GM08714 (cell line): ENCODE measurements around the gene LDHAL6B.

Experiments used
- H3K4me3 ChIP-seq: fragments of 200-500 bp; sonication (Bioruptor generic); 2 replicates; pipeline ENCODE4 v1.5.1; 2014; ENCODE audit warnings: mild to moderate bottlenecking, low read length, inconsistent platforms
- ZNF274 ChIP-seq: IDR thresholded peaks from 2 replicates; pipeline ENCODE4 v1.6.1; 2012; ENCODE audit warnings: mild to moderate bottlenecking, low read depth, low read length

Gene LDHAL6B

GRCh38 chr15:59221511-59222505, 15.2 kb downstream of the LDHAL6B start:
- H3K4me3 ChIP-seq, result no peak overlapping the region
- no peak for TF ChIP-seq ZNF274

GRCh38 chr15:59222906-59223550, 16.4 kb downstream of the LDHAL6B start:
- no peak for TF ChIP-seq ZNF274
- no peak overlapping the region for H3K4me3 ChIP-seq

DNA sequence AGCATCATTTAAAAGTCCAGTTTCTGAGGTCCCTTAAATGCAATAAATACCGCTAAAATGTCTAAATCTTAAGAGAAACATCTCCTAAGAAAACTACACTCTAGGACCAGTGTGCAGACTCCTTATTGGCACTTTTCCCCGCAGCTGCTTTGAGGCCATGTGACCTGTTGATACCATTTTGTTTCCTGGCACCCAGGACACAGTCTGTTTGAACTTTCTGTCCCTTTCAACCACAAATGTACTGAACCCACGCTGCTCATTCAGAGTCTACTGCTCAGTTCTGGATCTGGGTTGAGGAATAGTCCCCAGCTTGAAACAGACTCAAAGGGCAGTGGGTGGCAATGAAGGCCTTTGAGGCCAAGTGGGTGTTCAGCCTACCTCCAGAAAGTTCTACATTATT, 17.1 kb downstream of the LDHAL6B start:
- no peak overlapping the region for H3K4me3 ChIP-seq
- TF ChIP-seq ZNF274, result no peak

- TF ChIP-seq ZNF274, result no peak
- no peak overlapping the region for H3K4me3 ChIP-seq
Measured at GRCh38 chr15:59224474-59224873, 17.8 kb downstream of the LDHAL6B start.

DNA sequence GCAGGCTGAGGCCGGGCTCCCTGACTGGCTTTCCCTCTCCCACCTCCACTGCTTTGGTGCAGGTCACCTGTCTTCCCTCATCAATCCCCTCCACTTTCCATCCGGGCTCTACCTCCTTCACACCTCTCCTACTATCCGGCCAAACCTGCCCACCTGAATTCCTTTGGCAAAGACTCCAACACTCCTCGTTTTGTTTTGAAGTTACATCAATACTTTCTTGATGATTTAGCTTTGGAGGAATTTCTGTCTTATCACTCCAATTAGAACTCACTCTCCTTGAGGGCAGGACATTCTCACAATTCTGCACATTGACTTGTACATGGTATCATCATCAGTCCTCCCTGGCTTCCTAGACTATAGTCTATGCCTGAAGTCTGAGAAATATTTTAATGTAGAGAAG, 20.4 kb downstream of the LDHAL6B start:
- H3K4me3 ChIP-seq, result no peak overlapping the region
- TF ChIP-seq ZNF274, result no peak

DNA sequence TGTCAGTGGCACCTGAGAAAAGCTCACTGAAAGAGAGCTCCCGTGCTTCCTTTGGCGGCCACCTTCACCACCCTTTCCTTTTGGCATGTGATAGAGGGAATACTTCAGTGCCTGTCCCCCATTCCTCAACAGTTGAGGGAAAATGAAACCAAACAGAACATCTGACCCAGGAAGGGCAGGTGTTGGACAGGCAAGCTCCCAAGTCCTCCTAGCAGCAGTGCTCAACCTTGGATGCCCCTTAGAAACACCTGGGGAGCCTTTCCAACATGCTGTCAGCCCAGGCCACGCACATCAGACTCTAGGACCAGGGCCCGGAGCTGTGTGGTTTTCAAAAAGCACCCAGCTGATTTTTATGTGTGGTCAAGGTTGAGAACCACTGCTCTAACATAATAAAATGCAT, 22.4 kb downstream of the LDHAL6B start:
- H3K4me3 ChIP-seq, result no peak overlapping the region
- no peak for TF ChIP-seq ZNF274

- no peak overlapping the region for H3K4me3 ChIP-seq
Measured at GRCh38 chr15:59229453-59229852, 22.8 kb downstream of the LDHAL6B start.

GRCh38 chr15:59230531-59231055, 23.9 kb downstream of the LDHAL6B start:
- no peak for TF ChIP-seq ZNF274

More at GRCh38 chr15:59229453-59229852, 22.8 kb downstream of the LDHAL6B start:
- TF ChIP-seq ZNF274, result no peak

DNA sequence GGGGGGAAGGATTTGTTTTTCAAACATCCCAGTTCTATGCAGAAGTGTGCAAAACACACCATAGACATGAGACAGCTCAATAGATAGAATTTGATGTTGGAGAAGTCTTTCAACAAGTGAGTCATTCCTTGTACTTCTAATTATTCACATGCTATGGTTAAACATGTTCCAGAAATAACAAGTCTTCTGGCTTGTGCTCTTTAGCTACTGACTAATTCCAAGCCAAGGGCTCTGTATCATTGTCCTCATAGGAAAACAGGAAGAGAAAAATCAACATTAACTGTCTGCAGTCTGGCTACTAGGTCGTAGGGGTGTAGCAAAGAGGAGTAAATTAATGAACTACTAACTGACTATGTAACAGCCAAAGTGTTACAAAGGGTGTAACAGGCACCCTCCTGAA, 25.8 kb downstream of the LDHAL6B start:
- no peak for TF ChIP-seq ZNF274
- no peak overlapping the region for H3K4me3 ChIP-seq

More at GRCh38 chr15:59230531-59231055, 23.9 kb downstream of the LDHAL6B start:
- no peak overlapping the region for H3K4me3 ChIP-seq

DNA sequence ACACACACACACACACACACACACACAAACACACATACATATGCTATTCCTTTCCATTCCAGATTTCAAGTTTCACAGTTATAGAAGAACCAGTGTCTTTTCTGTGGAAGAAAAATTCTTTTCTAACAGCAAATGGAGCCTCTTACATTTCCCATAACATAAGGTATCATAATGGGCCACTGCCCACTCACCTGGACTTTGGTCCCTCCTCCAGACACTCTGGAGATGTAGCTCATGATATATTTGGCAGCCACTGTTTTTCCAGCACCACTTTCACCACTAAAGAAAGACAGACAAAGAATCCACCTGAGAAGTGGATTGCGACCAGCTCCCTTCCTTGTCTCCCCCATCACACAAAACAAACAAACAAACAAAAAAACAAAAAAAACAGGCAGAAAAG, 29.8 kb downstream of the LDHAL6B start:
- no peak for TF ChIP-seq ZNF274
- H3K4me3 ChIP-seq, result no peak overlapping the region

DNA sequence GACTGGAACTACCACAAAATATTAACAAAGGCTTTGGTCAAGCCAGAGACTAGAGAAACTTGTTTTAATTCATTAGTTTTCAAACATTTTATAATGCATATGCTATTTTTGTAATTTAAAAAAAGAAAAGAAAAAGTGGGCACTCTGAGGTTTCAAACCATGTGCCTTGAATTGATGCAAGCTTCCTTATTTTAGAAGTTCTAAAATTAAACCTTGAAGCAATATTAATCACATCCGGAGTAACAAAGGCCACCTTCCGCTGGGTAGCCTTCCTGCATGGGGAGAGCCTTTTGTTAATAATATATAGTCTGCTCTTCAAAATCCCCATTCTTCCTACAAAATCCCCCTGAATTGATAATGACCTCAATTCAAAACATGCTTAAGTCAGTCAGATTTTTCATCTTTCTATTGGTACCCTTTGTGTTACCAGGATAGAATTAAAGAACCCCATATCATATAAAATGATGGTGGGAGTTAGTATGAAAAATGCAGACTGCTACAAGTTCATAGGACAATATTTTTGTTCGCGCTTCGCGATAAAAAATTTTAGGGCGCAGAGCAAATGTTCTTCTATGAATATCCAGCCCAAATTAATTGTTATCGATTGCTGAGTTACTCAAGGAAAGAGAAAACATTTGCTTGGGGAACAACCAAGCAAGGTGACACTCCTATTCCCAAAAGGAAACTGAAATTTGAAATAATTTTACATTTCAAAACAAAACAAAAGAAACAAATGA, 30.6 kb downstream of the LDHAL6B start:
- no peak for TF ChIP-seq ZNF274

DNA sequence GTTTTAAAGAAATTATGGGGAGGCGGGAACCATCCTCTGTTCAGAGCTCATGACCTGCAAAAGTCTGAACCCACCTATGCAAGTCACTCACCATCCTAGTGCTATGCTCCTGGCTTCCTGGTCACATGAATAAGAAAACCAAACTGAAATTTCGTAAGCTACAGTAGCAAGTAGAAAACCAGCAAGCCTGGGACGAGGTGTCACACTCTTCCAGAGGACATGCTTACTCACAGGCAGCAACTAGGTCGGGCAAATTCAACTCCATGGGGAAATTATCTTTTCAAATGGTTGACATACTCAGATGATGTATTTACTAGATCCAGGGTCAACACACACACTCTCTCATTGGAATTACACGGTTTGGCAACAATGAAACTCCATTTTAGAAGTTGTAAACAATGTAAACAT, 31.3 kb downstream of the LDHAL6B start:
- H3K4me3 ChIP-seq, result peak overlapping the region; percentile 61; the same call in 1 of the 2 replicates
- TF ChIP-seq ZNF274, result no peak

More for the DNA sequence above, 30.6 kb downstream of the LDHAL6B start:
- H3K4me3 ChIP-seq, result no peak overlapping the region; the same call in 1 of the 2 replicates

DNA sequence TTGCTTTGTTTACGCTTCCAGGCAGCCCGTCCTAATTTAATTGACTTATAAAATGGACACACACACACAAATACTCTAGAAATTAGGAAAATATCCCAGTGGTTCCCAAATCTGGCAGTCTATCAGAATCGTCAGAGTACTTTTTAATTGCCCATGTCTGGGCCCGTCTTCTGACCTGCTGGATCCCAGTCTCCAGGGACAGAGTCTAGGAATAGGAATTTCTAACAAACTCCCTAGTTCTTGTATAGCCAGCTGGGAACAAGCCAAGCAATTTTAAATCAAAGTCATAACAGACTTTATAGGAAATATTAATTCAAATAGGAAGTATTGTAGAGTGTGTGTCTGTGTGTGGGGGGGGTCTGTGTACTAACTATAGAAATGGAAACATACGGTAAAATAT, 33.4 kb downstream of the LDHAL6B start:
- no peak overlapping the region for H3K4me3 ChIP-seq
- TF ChIP-seq ZNF274, result no peak

DNA sequence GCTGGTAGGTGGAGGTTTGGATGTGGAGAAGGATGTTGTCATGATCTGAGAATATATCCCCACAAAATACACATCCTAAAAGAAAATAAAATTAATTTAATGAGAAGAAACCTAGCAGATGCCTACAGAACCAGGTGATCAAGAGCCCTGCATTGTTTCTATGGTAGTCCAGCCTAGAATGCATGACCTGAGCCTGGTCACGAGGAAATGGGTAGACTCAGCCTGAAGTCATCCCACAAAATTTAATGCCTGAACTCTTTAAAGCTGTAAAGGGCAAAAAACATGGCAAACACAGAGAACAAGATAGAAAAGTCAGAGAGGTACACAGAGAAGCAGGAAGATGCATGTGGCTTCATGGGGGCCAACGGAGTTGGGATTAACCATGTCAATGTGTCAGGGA, 36.0 kb downstream of the LDHAL6B start:
- no peak for TF ChIP-seq ZNF274
- H3K4me3 ChIP-seq, result no peak overlapping the region

DNA sequence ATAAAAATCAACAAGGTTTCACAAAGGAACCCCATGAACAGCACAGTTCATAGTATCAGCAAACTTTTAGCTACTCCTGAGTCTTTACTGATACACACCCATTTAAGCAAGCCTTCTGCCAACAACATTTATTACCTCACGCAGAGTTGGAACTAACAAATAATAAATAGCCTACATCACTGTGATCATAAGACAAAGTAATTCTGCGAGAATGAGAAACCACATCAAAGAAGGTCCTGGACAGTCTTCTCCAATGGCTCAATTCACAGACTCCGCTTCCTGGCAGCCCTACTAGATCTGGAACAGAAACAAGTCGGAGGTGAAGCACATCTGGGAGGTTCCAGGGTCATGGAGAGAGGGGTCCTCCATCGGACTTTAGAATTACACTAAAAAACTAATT, 37.0 kb downstream of the LDHAL6B start:
- no peak overlapping the region for H3K4me3 ChIP-seq
- no peak for TF ChIP-seq ZNF274
